ENCODE results near the gene ZNF615.

DNA sequence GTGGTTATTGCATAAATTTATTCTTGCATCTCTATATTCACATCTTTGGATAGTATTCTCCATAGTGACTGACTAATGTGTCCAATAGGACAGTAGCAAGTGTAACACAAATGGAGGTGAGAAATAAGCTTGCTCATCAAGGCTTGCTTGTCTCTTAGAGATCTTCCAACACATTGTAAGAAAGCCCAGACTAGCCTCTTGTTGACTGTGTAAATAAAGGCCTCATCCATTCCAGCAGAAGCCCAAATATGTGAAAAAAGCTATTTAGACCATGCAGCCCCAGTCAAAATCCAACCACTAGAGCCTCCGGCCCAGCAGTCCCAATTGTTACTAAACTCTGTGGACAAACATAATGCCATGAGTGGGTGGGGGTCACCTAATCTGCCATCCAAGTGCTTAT is 2.7 kb upstream of the ZNF615 start:
- TF ChIP-seq CTCF (IDR thresholded peaks at IDR 0.05; ENCODE audit: low read depth, low read length, poor library complexity, severe bottlenecking): no peak
- no peak for TF ChIP-seq EZH2phosphoT487 (IDR thresholded peaks at IDR 0.05; ENCODE audit: borderline replicate concordance, low read length)
